K562 (cell line): Measurements from ENCODE around the gene CYS1. TPM values are rescaled to one million over a fixed set of nuclear protein-coding genes. Genes with fewer than 3 reads are reported as not detected.

ENCODE experiments used
- ARID2 ChIP-seq: fragments of 450-650 bp; IDR thresholded peaks from 2 replicates; pipeline ENCODE4 v1.6.1; 2017; ENCODE audit warnings: antibody characterized with exemption, mild to moderate bottlenecking
- BHLHE40 ChIP-seq: IDR thresholded peaks from 2 replicates; pipeline ENCODE4 v1.6.1; 2011; ENCODE audit warnings: low read length, improper control_type of control experiment
- FOS ChIP-seq: IDR thresholded peaks from 3 replicates; pipeline ENCODE4 v1.6.1; 2011; ENCODE audit not compliant: insufficient read length; ENCODE audit errors: extremely low read depth
- GATAD2B ChIP-seq: fragments of 450-650 bp; IDR thresholded peaks from 2 replicates; pipeline ENCODE4 v1.6.1; 2017; ENCODE audit warnings: mild to moderate bottlenecking, borderline replicate concordance
- LCOR ChIP-seq: sonication (generic); formaldehyde crosslinking; IDR thresholded peaks from 2 replicates; pipeline ENCODE4 v1.8.0; 2022; ENCODE audit warnings: mild to moderate bottlenecking, missing genetic modification reagents
- NFYB ChIP-seq: IDR thresholded peaks from 2 replicates; pipeline ENCODE4 v1.6.1; 2011; ENCODE audit warnings: mild to moderate bottlenecking, moderate library complexity; ENCODE audit not compliant: insufficient read length; ENCODE audit errors: extremely low read depth
- NONO ChIP-seq, 2 experiments: fragments of 200-400 bp in 1 of 2; fragments of 450-650 bp in 1 of 2; formaldehyde crosslinking in 1 of 2; IDR thresholded peaks; 2 replicates each; pipeline ENCODE4 v1.6.1; 2017; ENCODE audit warnings: low read depth in 2 of 2, mild to moderate bottlenecking in 2 of 2, moderate library complexity in 2 of 2, low read length in 1 of 2
- TRIM24 ChIP-seq, 2 experiments: fragments of 450-650 bp; IDR thresholded peaks; 2 replicates each; pipeline ENCODE4 v1.6.1; 2016
- ZNF212 ChIP-seq: fragments of 450-650 bp; formaldehyde crosslinking; IDR thresholded peaks from 2 replicates; pipeline ENCODE4 v1.4.0; 2020; ENCODE audit warnings: mild to moderate bottlenecking
- ZSCAN32 ChIP-seq: fragments of 450-650 bp; formaldehyde crosslinking; IDR thresholded peaks from 2 replicates; pipeline ENCODE4 v1.4.0; 2020; ENCODE audit warnings: mild to moderate bottlenecking, moderate library complexity
- polyA plus RNA-seq, 8 experiments: library from polyadenylated mRNA; depleted of rRNA in 4 of 8; stranded (reverse) in 5 of 8; unstranded in 3 of 8; fragments of >200 nt; fragmentation: Nextera tagmentation in 2 of 8; fragmentation: Illumina TruSeq in 1 of 8; extraction: Ambion mirVana in 2 of 8; extraction: Trizol in 1 of 8; gene quantifications; 2 replicates each; pipeline versions ENCODE4 v1.2.1 to v1.2.3, GENCODE V29; 2011 to 2014; ENCODE audit warnings: inconsistent platforms in 1 of 8, missing spikeins in 1 of 8
- total RNA-seq, 7 experiments: library from RNA; depleted of rRNA in 6 of 7; stranded (reverse); fragments of >200 nt in 6 of 7; fragmentation: Illumina TruSeq in 2 of 7; extraction: Trizol in 2 of 7; gene quantifications; 2 replicates each; pipeline versions ENCODE4 v1.2.1 to v1.2.3, GENCODE V29; 2011 to 2021; ENCODE audit warnings: low replicate concordance in 1 of 7
- TF ChIP-seq, protein P1 (sequence below): fragments of 250-450 bp; sonication (Bioruptor Pico); IDR thresholded peaks from 2 replicates; pipeline ENCODE4 v1.5.0; 2020; ENCODE audit warnings: mild to moderate bottlenecking
- TF ChIP-seq, protein P2 (sequence below): fragments of 450-650 bp; IDR thresholded peaks from 2 replicates; pipeline ENCODE4 v1.6.1; 2018; ENCODE audit not compliant: partially characterized antibody
- TF ChIP-seq, protein P3 (sequence below), 3 experiments: fragments of 200-800 bp in 1 of 3; sonication (Bioruptor generic) in 1 of 3; sonication (generic) in 1 of 3; formaldehyde crosslinking in 1 of 3; IDR thresholded peaks; 2 replicates each; pipeline versions ENCODE4 v1.6.1 to v1.8.0; 2016 to 2022; ENCODE audit warnings: mild to moderate bottlenecking in 2 of 3, missing compliant biosample characterization in 2 of 3, missing genetic modification characterization in 2 of 3, missing genetic modification reagents in 1 of 3
- TF ChIP-seq, protein P4 (sequence below): fragments of 250-450 bp; sonication (Bioruptor Pico); IDR thresholded peaks from 2 replicates; pipeline ENCODE4 v1.4.0; 2020; ENCODE audit warnings: mild to moderate bottlenecking, moderate library complexity
- TF ChIP-seq, protein P5 (sequence below): fragments of 450-650 bp; conservative IDR thresholded peaks from 2 replicates; pipeline ENCODE4 v1.6.1; 2016; ENCODE audit warnings: missing genetic modification characterization, low read depth, mild to moderate bottlenecking, control low read depth, missing compliant biosample characterization

CYS1 gene
- total and polyA plus RNA-seq, 9 of the 15 experiments (the other 6 are each of a cell fraction or from before 2014, with no cell fraction given) = 0.11 to 0.13 TPM; not detected in 7

DNA sequence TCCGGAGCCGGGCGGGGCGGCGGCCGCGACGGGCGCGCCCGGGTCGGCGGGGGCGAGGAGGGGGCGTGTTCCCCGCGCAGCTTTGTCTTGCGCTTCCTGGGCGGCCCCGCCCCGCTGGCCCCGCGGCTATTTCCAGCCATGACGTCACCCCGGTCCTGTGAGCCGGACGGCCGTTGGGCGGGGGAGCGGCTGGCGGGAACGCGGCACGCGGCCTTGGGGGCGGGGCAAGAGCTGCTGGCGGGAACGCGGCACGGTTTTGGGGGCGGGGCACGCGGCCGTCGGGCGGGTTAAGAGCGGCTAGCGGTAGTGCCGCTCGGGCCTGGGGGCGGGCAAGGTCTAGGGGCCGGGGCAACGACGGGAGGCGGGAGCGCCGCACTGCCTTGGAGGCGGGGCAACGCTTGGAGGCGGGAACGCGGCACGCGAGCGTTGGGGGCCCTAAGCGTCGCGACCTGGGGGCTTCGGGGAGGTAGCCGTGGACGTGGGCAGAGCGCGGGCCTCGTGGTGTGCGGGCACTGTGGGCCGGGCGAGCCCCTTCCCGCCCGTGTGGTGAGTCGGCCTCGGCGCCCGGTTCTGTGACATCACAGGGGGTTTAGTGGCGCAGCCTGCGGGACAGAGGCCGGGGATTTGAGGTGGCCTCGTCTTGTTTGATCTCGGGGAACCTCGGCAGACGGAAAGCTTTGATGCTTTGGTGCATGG lies 36.2 kb downstream of the CYS1 start (continued):
- no peak for TF ChIP-seq NFYB
- TF ChIP-seq, protein P1, sequence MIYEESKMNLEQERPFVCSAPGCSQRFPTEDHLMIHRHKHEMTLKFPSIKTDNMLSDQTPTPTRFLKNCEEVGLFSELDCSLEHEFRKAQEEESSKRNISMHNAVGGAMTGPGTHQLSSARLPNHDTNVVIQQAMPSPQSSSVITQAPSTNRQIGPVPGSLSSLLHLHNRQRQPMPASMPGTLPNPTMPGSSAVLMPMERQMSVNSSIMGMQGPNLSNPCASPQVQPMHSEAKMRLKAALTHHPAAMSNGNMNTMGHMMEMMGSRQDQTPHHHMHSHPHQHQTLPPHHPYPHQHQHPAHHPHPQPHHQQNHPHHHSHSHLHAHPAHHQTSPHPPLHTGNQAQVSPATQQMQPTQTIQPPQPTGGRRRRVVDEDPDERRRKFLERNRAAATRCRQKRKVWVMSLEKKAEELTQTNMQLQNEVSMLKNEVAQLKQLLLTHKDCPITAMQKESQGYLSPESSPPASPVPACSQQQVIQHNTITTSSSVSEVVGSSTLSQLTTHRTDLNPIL (CRISPR knock-in tag) = no peak
- TF ChIP-seq TRIM24 (IDR thresholded peaks at IDR 0.05) = no peak
- TF ChIP-seq BHLHE40 = peak; percentile 84
- TF ChIP-seq NONO (IDR thresholded peaks at IDR 0.05; ENCODE audit: low read depth in 2 of 2, low read length in 1 of 2) = peak; percentile 1 to 42; a peak in 1 of 4 replicates
- TF ChIP-seq ARID2 = no peak
- TF ChIP-seq GATAD2B = 0 out of 2 replicates have a peak, but pooled peaks have one; percentile 62
- TF ChIP-seq LCOR (CRISPR knock-in tag) = no peak
- TF ChIP-seq, protein P2, sequence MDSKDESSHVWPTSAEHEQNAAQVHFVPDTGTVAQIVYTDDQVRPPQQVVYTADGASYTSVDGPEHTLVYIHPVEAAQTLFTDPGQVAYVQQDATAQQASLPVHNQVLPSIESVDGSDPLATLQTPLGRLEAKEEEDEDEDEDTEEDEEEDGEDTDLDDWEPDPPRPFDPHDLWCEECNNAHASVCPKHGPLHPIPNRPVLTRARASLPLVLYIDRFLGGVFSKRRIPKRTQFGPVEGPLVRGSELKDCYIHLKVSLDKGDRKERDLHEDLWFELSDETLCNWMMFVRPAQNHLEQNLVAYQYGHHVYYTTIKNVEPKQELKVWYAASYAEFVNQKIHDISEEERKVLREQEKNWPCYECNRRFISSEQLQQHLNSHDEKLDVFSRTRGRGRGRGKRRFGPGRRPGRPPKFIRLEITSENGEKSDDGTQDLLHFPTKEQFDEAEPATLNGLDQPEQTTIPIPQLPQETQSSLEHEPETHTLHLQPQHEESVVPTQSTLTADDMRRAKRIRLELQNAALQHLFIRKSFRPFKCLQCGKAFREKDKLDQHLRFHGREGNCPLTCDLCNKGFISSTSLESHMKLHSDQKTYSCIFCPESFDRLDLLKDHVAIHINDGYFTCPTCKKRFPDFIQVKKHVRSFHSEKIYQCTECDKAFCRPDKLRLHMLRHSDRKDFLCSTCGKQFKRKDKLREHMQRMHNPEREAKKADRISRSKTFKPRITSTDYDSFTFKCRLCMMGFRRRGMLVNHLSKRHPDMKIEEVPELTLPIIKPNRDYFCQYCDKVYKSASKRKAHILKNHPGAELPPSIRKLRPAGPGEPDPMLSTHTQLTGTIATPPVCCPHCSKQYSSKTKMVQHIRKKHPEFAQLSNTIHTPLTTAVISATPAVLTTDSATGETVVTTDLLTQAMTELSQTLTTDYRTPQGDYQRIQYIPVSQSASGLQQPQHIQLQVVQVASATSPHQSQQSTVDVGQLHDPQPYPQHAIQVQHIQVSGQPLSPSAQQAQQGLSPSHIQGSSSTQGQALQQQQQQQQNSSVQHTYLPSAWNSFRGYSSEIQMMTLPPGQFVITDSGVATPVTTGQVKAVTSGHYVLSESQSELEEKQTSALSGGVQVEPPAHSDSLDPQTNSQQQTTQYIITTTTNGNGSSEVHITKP = peak; percentile 68
- TF ChIP-seq ZSCAN32 (CRISPR knock-in tag) = peak; percentile 25; the same call in 1 of the 2 replicates
- TF ChIP-seq, protein P3, sequence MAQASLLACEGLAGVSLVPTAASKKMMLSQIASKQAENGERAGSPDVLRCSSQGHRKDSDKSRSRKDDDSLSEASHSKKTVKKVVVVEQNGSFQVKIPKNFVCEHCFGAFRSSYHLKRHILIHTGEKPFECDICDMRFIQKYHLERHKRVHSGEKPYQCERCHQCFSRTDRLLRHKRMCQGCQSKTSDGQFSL (CRISPR knock-in tag; IDR thresholded peaks at IDR 0.05) = peak; percentile 57; the same call in 1 of the 2 replicates
- TF ChIP-seq, protein P3 (tag; IDR thresholded peaks at IDR 0.05) = no peak
- TF ChIP-seq, protein P4, sequence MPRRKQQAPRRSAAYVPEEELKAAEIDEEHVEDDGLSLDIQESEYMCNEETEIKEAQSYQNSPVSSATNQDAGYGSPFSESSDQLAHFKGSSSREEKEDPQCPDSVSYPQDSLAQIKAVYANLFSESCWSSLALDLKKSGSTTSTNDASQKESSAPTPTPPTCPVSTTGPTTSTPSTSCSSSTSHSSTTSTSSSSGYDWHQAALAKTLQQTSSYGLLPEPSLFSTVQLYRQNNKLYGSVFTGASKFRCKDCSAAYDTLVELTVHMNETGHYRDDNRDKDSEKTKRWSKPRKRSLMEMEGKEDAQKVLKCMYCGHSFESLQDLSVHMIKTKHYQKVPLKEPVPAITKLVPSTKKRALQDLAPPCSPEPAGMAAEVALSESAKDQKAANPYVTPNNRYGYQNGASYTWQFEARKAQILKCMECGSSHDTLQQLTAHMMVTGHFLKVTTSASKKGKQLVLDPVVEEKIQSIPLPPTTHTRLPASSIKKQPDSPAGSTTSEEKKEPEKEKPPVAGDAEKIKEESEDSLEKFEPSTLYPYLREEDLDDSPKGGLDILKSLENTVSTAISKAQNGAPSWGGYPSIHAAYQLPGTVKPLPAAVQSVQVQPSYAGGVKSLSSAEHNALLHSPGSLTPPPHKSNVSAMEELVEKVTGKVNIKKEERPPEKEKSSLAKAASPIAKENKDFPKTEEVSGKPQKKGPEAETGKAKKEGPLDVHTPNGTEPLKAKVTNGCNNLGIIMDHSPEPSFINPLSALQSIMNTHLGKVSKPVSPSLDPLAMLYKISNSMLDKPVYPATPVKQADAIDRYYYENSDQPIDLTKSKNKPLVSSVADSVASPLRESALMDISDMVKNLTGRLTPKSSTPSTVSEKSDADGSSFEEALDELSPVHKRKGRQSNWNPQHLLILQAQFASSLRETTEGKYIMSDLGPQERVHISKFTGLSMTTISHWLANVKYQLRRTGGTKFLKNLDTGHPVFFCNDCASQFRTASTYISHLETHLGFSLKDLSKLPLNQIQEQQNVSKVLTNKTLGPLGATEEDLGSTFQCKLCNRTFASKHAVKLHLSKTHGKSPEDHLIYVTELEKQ (CRISPR knock-in tag) = no peak
- no peak for TF ChIP-seq FOS
- TF ChIP-seq, protein P5, sequence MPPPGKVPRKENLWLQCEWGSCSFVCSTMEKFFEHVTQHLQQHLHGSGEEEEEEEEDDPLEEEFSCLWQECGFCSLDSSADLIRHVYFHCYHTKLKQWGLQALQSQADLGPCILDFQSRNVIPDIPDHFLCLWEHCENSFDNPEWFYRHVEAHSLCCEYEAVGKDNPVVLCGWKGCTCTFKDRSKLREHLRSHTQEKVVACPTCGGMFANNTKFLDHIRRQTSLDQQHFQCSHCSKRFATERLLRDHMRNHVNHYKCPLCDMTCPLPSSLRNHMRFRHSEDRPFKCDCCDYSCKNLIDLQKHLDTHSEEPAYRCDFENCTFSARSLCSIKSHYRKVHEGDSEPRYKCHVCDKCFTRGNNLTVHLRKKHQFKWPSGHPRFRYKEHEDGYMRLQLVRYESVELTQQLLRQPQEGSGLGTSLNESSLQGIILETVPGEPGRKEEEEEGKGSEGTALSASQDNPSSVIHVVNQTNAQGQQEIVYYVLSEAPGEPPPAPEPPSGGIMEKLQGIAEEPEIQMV (tag) = no peak
- TF ChIP-seq ZNF212 (CRISPR knock-in tag) = no peak
